Fibroblast of lung (primary cell): ENCODE data around the gene ZNF521.

Experiments
- CTCF ChIP-seq, 2 donors: IDR thresholded peaks in 1 of 2; conservative IDR thresholded peaks in 1 of 2; 1 replicate in 1 of 2; 2 replicates in 1 of 2; pipeline ENCODE4 v1.5.1; 2011 to 2012; ENCODE audit warnings: low read length in 2 of 2, control low read depth in 1 of 2, inconsistent platforms in 1 of 2, low read depth in 1 of 2, mild to moderate bottlenecking in 1 of 2
- EZH2 ChIP-seq: IDR thresholded peaks from 2 replicates; pipeline ENCODE4 v1.5.1; 2012; ENCODE audit warnings: low read length, control low read depth, mild to moderate bottlenecking; ENCODE audit errors: missing control alignments

- TF ChIP-seq CTCF (conservative IDR thresholded peaks at IDR 0.05 in 1 of 2, IDR thresholded peaks at IDR 0.05 in 1 of 2; ENCODE audit: low read depth in 1 of 2, low read length in 2 of 2) (no peak), EZH2 (no peak)
These were observed 273.8 kb downstream of the ZNF521 start for GRCh38 chr18:25077944-25078723.
